Keratinocyte (primary cell): Measurements from ENCODE around the gene PLCL2. TPM values are rescaled to one million over a fixed set of nuclear protein-coding genes. Genes with fewer than 3 reads are reported as not detected.

Experiments
- DNase-seq: peaks from one replicate; pipeline ENCODE4 v3.0.0-alpha.2; 2011; ENCODE audit warnings: low read depth, missing footprints, low spot score
- FAIRE-seq: peaks from 2 replicates; lab custom pipeline; 2011; peaks lifted over from hg19 to GRCh38; lab: Jason Lieb, UNC
- H2AFZ ChIP-seq: 2 replicates; pipeline ENCODE4 v1.6.0; 2012; ENCODE audit warnings: low read length, control low read depth, inconsistent platforms; ENCODE audit not compliant: control insufficient read depth
- H3K27ac ChIP-seq: 2 replicates; pipeline ENCODE4 v1.5.1; 2011; ENCODE audit warnings: low read length; ENCODE audit not compliant: control insufficient read depth, insufficient read depth
- H3K27me3 ChIP-seq: 3 replicates; pipeline ENCODE4 v1.6.0; 2011; ENCODE audit warnings: low read length; ENCODE audit not compliant: control insufficient read depth, insufficient read depth; ENCODE audit errors: extremely low read depth
- H3K36me3 ChIP-seq, 2 experiments: 2 replicates in 1 of 2; 3 replicates in 1 of 2; pipeline ENCODE4 v1.5.1; 2011; ENCODE audit warnings: low read length in 2 of 2, mild to moderate bottlenecking in 1 of 2; ENCODE audit not compliant: control insufficient read depth in 2 of 2, insufficient read depth in 2 of 2; ENCODE audit errors: extremely low read depth in 1 of 2
- H3K4me1 ChIP-seq: 3 replicates; pipeline ENCODE4 v1.5.1; 2011; ENCODE audit warnings: low read length; ENCODE audit not compliant: control insufficient read depth, insufficient read depth; ENCODE audit errors: extremely low read depth
- H3K4me2 ChIP-seq: 3 replicates; pipeline ENCODE4 v1.6.0; 2011; ENCODE audit warnings: low read depth, low read length; ENCODE audit not compliant: control insufficient read depth, insufficient read depth; ENCODE audit errors: extremely low read depth
- H3K4me3 ChIP-seq, 3 experiments: fragments of 200-600 bp in 1 of 3; sonication (generic) in 1 of 3; 2 replicates in 2 of 3; 3 replicates in 1 of 3; pipeline ENCODE4 v1.5.1; 2011 to 2016; ENCODE audit warnings: low read length in 3 of 3, mild to moderate bottlenecking in 3 of 3, control low read depth in 2 of 3, inconsistent platforms in 1 of 3, low read depth in 1 of 3, mixed read lengths in 1 of 3, mixed run types in 1 of 3, moderate library complexity in 1 of 3; ENCODE audit not compliant: control insufficient read depth in 2 of 3, insufficient read depth in 2 of 3; ENCODE audit errors: extremely low read depth in 1 of 3
- H3K79me2 ChIP-seq: 2 replicates; pipeline ENCODE4 v1.6.0; 2012; ENCODE audit warnings: low read length; ENCODE audit not compliant: control insufficient read depth, insufficient read depth
- H3K9ac ChIP-seq: 3 replicates; pipeline ENCODE4 v1.6.0; 2011; ENCODE audit warnings: low read length; ENCODE audit not compliant: control insufficient read depth, insufficient read depth; ENCODE audit errors: extremely low read depth
- H3K9me1 ChIP-seq: 3 replicates; pipeline ENCODE4 v1.6.0; 2011; ENCODE audit warnings: low read length; ENCODE audit not compliant: control insufficient read depth, insufficient read depth; ENCODE audit errors: extremely low read depth
- H3K9me3 ChIP-seq: 2 replicates; pipeline ENCODE4 v1.5.1; 2012; ENCODE audit warnings: low read depth, low read length; ENCODE audit not compliant: control insufficient read depth
- H4K20me1 ChIP-seq: 3 replicates; pipeline ENCODE4 v1.6.0; 2011; ENCODE audit warnings: low read length; ENCODE audit not compliant: control insufficient read depth, insufficient read depth; ENCODE audit errors: extremely low read depth
- CTCF ChIP-seq, 3 experiments: IDR thresholded peaks in 1 of 3; conservative IDR thresholded peaks in 1 of 3; optimal IDR thresholded peaks in 1 of 3; 2 replicates in 2 of 3; 3 replicates in 1 of 3; pipeline versions ENCODE3 to v1.5.1; 2011; ENCODE audit warnings: low read length in 3 of 3, mild to moderate bottlenecking in 3 of 3, moderate library complexity in 2 of 3, control low read depth in 1 of 3, inconsistent platforms in 1 of 3; ENCODE audit not compliant: insufficient read depth in 2 of 3; ENCODE audit errors: extremely low read depth in 1 of 3
- EZH2 ChIP-seq: IDR thresholded peaks from one replicate; pipeline ENCODE4 v1.6.1; 2012; ENCODE audit warnings: inconsistent platforms, mild to moderate bottlenecking, low read length, moderate library complexity
- dilution Hi-C: fragments of 300-500 bp; cut with MboI; formaldehyde crosslinking; loops from one replicate; pipeline ENCODE4 v1.7.0; 2020; ENCODE audit warnings: low sequenced_read_pairs; ENCODE audit not compliant: extremely low pct_ligation_motif_present
- polyA plus RNA-seq, 5 experiments: library from polyadenylated mRNA; depleted of rRNA in 3 of 5; stranded (reverse) in 3 of 5; stranded (forward) in 1 of 5; unstranded in 1 of 5; fragments of >200 nt; gene quantifications; 1 replicate in 1 of 5; 2 replicates in 3 of 5; 3 replicates in 1 of 5; pipeline versions ENCODE4 v1.2.1 to v1.2.3, GENCODE V29; 2011 to 2012; ENCODE audit warnings: missing spikeins in 2 of 5, low read depth in 1 of 5, low replicate concordance in 1 of 5

Gene PLCL2
- polyA plus RNA-seq, 1 donor (not counting 4 experiments of a cell fraction or from before 2014, with no cell fraction given), result 0.20 TPM

GRCh38 chr3:16998236-16998923, 113.6 kb downstream of the PLCL2 start:
- Histone ChIP-seq H2AFZ (no peak overlapping the region), H3K9me3 (no peaks in the 10 kb centered on the region), H3K9ac (no peak overlapping the region), H3K27ac (no peak overlapping the region), H3K4me1 (no peaks in the 10 kb centered on the region), H3K36me3 (no peaks in the 10 kb centered on the region), H3K9me1 (no peaks in the 10 kb centered on the region), H3K27me3 (no peaks in the 10 kb centered on the region), H3K4me2 (no peak overlapping the region), H3K4me3 (no peak overlapping the region), H3K79me2 (no peaks in the 10 kb centered on the region), H4K20me1 (no peaks in the 10 kb centered on the region)
- dilution Hi-C loops, result no loop called here
- DNase-seq (no peak), FAIRE-seq (no peak)
- no peak for TF ChIP-seq EZH2
- TF ChIP-seq CTCF (optimal IDR thresholded peaks at IDR 0.05 in 1 of 3, IDR thresholded peaks at IDR 0.05 in 1 of 3, conservative IDR thresholded peaks at IDR 0.05 in 1 of 3; ENCODE audit: extremely low read depth in 1 of 3, insufficient read depth in 2 of 3, low read length in 3 of 3), result no peak

GRCh38 chr3:16999161-16999560, 114.4 kb downstream of the PLCL2 start:
- H3K27ac ChIP-seq, result no peak overlapping the region
- no peak overlapping the region for H2AFZ ChIP-seq
- no peak overlapping the region for H3K4me2 ChIP-seq
- no peaks in the 10 kb centered on the region for H4K20me1 ChIP-seq
- H3K9me3 ChIP-seq, result no peaks in the 10 kb centered on the region
- no peaks in the 10 kb centered on the region for H3K36me3 ChIP-seq
- no peak for TF ChIP-seq EZH2
- no peak for TF ChIP-seq CTCF (optimal IDR thresholded peaks at IDR 0.05 in 1 of 3, IDR thresholded peaks at IDR 0.05 in 1 of 3, conservative IDR thresholded peaks at IDR 0.05 in 1 of 3; ENCODE audit: extremely low read depth in 1 of 3, insufficient read depth in 2 of 3, low read length in 3 of 3)
- dilution Hi-C loops, result no loop called here
- no peak for DNase-seq
- no peaks in the 10 kb centered on the region for H3K4me1 ChIP-seq
- FAIRE-seq, result no peak
- H3K9ac ChIP-seq, result no peak overlapping the region
- no peak overlapping the region for H3K4me3 ChIP-seq
- H3K79me2 ChIP-seq, result no peaks in the 10 kb centered on the region
- H3K27me3 ChIP-seq, result no peaks in the 10 kb centered on the region
- no peaks in the 10 kb centered on the region for H3K9me1 ChIP-seq
